Islet of Langerhans (tissue), 1 donor: Measurements from ENCODE around the gene ATG101.

Experiments used
- FAIRE-seq: peaks from one replicate; lab custom pipeline; 2011; peaks lifted over from hg19 to GRCh38; lab: Jason Lieb, UNC

Gene ATG101, protein sequence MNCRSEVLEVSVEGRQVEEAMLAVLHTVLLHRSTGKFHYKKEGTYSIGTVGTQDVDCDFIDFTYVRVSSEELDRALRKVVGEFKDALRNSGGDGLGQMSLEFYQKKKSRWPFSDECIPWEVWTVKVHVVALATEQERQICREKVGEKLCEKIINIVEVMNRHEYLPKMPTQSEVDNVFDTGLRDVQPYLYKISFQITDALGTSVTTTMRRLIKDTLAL

GRCh38 chr12:52069327-52070184 lies at the start of gene ATG101:
ATG101 (plus strand) TSS chr12:52069978; CDS start chr12:52073651, 3,673 bp downstream.
- FAIRE-seq = peak; percentile 83

GRCh38 chr12:52020539-52021336 lies 49.0 kb upstream of the ATG101 start:
- no peak for FAIRE-seq

DNA sequence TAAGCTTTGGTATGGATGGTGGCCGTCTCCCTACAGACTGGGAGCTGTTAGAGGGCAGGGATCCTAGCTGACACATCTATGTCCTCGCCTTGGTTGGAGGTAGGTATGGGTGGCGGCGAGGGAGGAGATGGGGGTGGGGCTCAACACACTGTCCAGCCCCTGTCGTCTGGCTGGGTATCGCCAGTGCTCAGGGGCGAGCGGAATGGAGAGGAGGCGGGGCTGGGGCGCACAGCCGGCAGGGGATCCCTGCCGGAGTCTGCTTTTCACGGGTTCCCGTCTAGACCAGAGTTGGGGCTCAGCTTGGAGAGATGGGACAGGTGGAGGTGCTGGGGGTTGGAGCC lies 47.0 kb upstream of the ATG101 start:
- no peak for FAIRE-seq

DNA sequence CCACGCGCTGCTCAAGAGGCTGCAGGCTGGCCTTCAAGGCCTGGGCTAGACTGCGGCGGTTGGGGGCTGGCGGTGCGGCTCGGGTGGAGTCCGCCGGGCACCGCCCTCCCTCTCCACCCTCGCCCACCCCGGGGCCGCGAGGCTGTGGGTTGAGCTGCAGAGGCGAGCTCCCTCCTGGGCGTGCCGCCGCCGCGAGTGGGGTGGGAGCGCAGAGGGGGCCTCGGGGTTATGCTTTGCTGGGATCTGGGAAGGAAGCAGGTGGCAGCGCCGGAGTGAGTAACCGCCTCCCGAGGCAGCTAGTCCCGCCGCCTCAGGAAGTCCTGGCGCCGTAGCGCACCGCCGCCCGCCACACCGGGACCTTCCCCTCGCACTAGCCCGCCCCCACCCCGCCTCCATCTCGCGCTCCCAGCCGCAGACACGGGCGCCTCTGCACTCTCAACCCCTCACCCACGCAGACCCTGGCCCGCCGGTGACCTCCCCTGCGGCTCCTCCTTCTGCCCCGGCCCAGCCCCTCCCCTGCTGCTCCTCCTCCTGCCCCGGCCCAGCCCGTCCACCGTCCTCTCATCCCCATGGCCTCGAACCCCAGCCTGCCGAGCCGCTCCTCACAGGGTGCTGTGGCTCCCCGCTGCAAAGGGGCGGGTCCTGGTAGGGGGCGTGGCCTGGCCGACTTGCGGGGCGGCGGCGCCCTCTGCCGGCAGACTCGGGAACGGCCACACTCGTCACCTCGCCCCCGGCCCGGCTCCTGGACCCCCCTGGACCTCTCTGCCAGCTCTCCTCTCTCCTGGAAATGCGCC lies 46.4 kb upstream of the ATG101 start:
- no peak for FAIRE-seq

- no peak for FAIRE-seq
Measured at GRCh38 chr12:52023976-52024688, 45.6 kb upstream of the ATG101 start.

- no peak for FAIRE-seq
Measured at GRCh38 chr12:52024845-52025230, 44.9 kb upstream of the ATG101 start.

GRCh38 chr12:52026263-52026662 lies 43.5 kb upstream of the ATG101 start:
- FAIRE-seq = no peak

GRCh38 chr12:52027085-52027843 lies 42.5 kb upstream of the ATG101 start:
- no peak for FAIRE-seq

DNA sequence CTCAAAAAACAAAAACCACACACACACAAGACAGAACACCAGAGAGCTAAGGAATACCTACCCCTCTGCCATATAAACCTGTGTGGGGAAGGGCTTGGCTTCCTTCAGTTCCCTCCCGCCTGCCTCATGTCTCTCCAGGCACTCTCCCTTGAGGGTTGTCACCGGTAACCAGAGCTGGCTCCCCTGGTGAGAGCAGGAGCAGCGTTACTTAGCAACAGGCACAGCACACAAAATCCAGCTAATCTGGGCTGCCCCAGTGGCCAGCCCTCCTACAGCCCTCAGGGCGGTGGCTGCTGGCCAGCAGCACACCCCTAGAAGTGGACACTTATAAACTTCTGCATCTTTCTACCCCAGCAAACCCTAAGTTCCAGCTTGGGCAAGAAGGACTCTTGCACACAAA lies 40.1 kb upstream of the ATG101 start:
- no peak for FAIRE-seq

GRCh38 chr12:52032446-52032803 lies 37.4 kb upstream of the ATG101 start:
- FAIRE-seq = no peak

DNA sequence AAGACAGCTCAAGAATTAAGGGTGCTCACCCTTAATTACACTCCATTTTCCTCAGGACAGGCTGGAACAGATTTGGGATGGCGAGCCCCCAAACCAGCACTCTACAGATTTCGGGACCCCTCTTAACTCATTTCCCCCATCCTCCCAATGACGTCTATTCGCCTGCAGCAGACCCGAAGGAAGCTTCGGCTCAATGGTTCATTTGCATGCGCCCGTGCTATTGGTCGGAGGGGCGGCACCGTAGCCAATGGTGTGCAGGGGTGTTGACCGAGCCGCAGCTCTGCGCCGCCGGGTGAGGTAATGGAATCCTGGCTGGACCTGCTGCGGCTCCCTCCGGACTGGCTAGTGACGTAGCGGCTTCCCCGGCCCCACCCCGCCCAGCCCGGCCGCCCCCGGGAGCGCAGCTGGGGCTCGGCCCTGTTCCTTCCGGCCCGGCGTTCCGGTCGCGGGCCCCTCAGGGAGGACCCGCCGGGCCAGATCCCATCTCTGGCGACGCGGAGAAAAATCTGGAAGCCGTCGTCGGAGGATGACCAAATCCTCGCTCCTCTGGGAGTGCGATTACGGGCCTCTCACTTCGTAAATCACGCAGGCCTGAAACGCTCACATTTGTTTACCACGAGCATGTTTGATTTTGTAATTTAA lies 36.9 kb upstream of the ATG101 start:
- FAIRE-seq = no peak

DNA sequence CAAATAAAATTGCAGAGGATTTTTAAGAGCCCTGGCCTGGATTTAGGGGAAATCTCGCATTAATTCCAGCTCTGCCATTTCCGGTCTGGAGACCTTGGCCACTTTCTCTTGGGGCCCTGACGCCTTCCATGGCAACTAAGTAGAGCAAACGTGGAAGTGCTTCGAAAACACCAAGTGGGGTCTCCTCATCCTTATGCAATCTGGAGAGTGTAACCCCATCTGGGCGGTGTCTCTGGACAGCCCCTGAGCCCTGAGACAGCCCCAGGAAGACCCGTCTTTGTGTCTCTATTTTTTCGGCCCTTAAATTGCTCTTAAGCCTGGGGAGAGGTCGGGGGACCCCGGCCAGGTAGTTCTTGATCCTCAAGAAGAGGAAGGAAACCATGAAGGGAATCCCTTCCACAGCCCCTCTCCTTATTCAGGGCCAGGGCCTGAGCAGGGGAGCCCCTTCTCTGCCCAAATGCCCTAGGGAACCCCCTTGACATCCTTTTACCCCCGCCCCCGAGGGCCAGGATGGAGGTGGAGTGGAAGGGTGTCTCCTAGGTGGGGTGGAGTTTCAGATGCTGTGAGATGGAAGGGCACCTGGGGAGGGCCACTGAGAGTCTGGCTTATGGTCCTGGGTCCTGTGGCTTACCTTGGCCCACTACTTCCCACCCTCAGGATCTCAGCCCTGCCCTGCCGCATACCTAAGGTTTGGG lies 36.2 kb upstream of the ATG101 start:
- no peak for FAIRE-seq

GRCh38 chr12:52035190-52035589 lies 34.6 kb upstream of the ATG101 start:
- no peak for FAIRE-seq

GRCh38 chr12:52035926-52036325 lies 33.9 kb upstream of the ATG101 start:
- no peak for FAIRE-seq

DNA sequence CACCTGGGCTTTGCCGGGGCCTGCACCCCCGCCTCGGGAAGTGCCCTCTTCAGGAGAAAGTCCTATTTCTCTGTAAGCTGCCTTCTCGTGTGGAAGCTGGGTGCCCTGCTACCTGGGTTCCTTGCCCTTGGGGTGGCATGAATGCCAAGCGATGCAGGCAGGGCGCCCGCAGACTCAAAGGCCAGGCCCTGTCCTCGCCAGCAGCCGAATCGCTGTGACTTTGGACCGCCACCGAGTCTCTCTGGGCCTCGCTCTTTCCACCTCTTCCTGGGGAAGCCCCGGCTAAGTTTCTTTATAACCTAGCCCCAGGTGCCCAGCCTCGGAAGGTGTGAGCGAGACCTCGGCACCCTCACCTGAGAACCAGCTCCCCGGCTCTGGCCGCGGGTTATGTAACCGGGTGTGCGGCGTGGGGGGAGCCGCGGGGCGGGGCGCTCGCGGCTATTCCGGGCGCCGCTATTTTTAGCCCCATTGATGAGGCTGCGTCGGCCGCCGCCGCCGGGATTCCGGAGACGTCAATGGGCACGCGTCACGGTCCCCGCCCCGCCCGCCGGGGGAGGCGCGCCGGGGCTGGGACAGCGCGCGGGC lies 33.1 kb upstream of the ATG101 start:
- FAIRE-seq = no peak

DNA sequence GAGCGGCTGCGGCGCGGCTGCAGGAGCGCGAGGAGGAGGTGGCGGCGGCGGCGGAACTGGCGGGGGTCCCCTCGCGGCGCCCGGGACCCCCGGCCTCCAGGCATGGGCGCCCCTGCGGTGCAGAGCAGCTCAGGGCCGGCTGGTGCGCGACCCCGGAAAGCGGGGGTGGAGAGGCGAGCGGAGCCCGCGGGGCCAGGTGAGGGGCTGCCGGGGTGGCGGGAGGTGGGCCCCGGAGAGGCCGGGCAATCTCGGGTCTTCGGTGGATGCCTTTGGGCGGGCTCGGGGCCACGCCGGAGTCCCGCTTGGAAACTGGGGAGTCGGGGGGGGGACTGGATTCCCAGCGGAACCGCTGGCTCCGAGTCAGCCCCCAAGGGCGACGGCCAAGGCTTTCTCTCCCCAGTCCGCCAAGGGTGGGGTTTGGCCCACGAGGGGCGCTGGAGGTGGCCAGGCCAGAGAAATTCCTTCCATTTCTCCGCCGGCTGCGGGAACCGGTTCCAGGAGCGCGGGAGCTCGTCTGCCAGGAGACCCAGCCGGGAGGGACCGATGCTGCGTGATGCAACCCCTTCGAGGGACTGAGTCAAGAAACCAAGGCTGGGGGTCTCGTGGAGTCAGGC lies 32.4 kb upstream of the ATG101 start:
- FAIRE-seq = no peak

DNA sequence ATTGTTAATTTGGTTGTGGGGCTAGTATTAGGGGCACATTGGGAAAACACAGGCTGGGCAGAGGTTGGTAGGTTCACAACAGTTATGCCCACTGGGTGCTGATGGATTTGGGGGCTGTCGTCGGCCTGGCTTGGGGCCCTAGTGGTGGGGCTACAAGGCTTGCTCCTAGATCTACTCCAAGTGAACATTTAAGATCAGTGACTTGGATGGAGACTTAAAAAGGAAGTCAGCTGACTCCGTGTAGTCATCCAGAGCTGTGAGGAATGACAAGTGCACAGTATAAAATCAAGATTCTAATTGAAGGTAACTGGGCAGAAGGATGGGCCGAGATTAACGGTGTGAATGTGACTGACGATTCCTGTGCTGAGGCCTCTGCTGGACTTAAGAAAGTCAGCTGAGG lies 31.3 kb upstream of the ATG101 start:
- no peak for FAIRE-seq

DNA sequence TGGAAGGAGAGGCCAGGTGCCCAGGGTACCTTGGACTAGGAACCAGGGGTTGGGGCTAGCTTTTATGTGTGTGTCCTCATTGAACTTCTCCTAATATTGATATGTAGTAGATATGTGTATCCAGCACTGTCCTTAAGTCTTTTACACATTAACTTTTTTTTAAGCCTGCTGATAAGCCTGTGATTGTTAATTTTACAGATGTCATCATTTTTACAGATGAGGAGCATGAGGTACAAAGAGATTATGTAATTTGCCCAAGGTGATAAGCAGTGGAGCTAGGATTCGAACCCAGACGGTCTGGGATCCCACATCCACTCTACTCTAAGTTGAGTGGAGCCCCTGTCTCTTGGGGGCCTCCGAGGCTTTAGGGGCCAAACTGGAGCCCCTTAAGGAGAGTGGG lies 28.7 kb upstream of the ATG101 start:
- no peak for FAIRE-seq

DNA sequence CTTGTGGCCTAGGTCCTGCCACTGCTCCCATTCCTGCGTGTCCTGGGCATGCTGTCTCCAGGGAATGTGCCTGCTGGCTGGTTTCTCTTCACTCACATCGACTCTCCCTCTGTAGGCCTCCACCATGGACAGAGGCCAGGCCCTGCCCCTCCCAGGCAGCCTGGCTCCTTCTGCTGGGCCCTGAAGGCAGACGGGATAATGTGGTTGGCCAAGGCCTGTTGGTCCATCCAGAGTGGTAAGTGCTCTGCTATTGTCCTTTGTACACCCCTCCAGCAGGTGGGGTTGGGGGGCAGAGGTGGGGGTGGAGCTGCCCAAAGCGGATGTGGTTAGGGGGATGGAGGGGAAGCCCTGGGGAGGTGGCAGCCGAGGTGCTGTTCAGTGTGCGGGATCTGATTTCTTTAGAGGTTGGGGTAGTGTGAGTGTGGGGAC lies 28.1 kb upstream of the ATG101 start:
- no peak for FAIRE-seq
